ENCODE data around the gene BSDC1.

GRCh38 chr1:32356478-32356877, 37.8 kb downstream of the BSDC1 start:
- no peak for TF ChIP-seq CTCF (IDR thresholded peaks at IDR 0.05)
- no peak for TF ChIP-seq ZFX (IDR thresholded peaks at IDR 0.05; ENCODE audit: borderline replicate concordance)

Measured in 22Rv1 (cell line).